SK-N-SH (cell line): ENCODE measurements around the gene RTN4RL1. TPM values are rescaled to one million over a fixed set of nuclear protein-coding genes. Genes with fewer than 3 reads are reported as not detected.

Experiments
- CTCF ChIA-PET: fragments of 300-600, 350-600 bp; formaldehyde crosslinking; extraction: SDS; loops from one replicate; lab custom pipeline; 2021; lab: Yijun Ruan, JAX
- POLR2A ChIA-PET: fragments of 350-600 bp; sonication (Branson Sonifier 250); formaldehyde crosslinking; extraction: SDS; loops from one replicate; lab custom pipeline; 2020; ENCODE audit warnings: antibody characterized with exemption, inconsistent platforms; lab: Yijun Ruan, JAX
- DNase-seq: peaks from one replicate; pipeline ENCODE4 v3.0.0; 2012
- H2AFZ ChIP-seq: fragments of 200-600 bp; sonication (generic); 2 replicates; pipeline ENCODE4 v1.8.1; 2016; ENCODE audit warnings: antibody characterized with exemption, mild to moderate bottlenecking, low read depth
- H3F3A ChIP-seq: fragments of 200-600 bp; sonication (generic); replicated peaks from 2 replicates; pipeline ENCODE3; 2016; ENCODE audit warnings: antibody characterized with exemption, mild to moderate bottlenecking; ENCODE audit not compliant: insufficient read depth
- H3K27ac ChIP-seq, 2 experiments: fragments of 200-500 bp in 1 of 2; fragments of 200-600 bp in 1 of 2; sonication (Bioruptor generic) in 1 of 2; sonication (generic), shearing (Covaris generic) in 1 of 2; 2 replicates each; pipeline versions ENCODE4 v1.5.1 to v1.6.1; 2014 to 2016; ENCODE audit warnings: low read depth in 2 of 2, inconsistent platforms in 1 of 2, low read length in 1 of 2, mild to moderate bottlenecking in 1 of 2, mixed read lengths in 1 of 2
- H3K27me3 ChIP-seq: fragments of 200-600 bp; sonication (generic), shearing (Covaris generic); 2 replicates; pipeline ENCODE4 v1.6.1; 2016; ENCODE audit warnings: mixed run types; ENCODE audit not compliant: insufficient read depth
- H3K36me3 ChIP-seq, 2 experiments: fragments of 200-500 bp in 1 of 2; fragments of 200-600 bp in 1 of 2; sonication (Bioruptor generic) in 1 of 2; sonication (generic) in 1 of 2; replicated peaks in 1 of 2; 2 replicates each; pipeline versions ENCODE3 to v1.5.1; 2014 to 2016; ENCODE audit warnings: low read length in 1 of 2, mild to moderate bottlenecking in 1 of 2; ENCODE audit not compliant: insufficient read depth in 2 of 2, control insufficient read depth in 1 of 2
- H3K4me1 ChIP-seq, 2 experiments: fragments of 200-500 bp in 1 of 2; fragments of 200-600 bp in 1 of 2; sonication (Bioruptor generic) in 1 of 2; sonication (generic), shearing (Covaris generic) in 1 of 2; 2 replicates each; pipeline versions ENCODE4 v1.5.1 to v1.6.1; 2014 to 2016; ENCODE audit warnings: low read depth in 1 of 2, low read length in 1 of 2, mixed run types in 1 of 2; ENCODE audit not compliant: insufficient read depth in 2 of 2, control insufficient read depth in 1 of 2
- H3K4me2 ChIP-seq: fragments of 200-600 bp; sonication (generic), shearing (Covaris generic); 2 replicates; pipeline ENCODE4 v1.6.1; 2017; ENCODE audit warnings: mixed run types
- H3K4me3 ChIP-seq, 2 experiments: fragments of 200-500 bp in 1 of 2; fragments of 200-600 bp in 1 of 2; sonication (Bioruptor generic) in 1 of 2; sonication (generic), shearing (Covaris generic) in 1 of 2; 2 replicates each; pipeline versions ENCODE4 v1.5.1 to v1.8.1; 2014 to 2016; ENCODE audit warnings: low read depth in 2 of 2, inconsistent platforms in 1 of 2, low read length in 1 of 2, mild to moderate bottlenecking in 1 of 2, mixed read lengths in 1 of 2, moderate library complexity in 1 of 2
- H3K79me2 ChIP-seq: fragments of 200-600 bp; sonication (generic); 2 replicates; pipeline ENCODE4 v1.8.1; 2017; ENCODE audit warnings: mild to moderate bottlenecking; ENCODE audit not compliant: insufficient read depth
- H3K9ac ChIP-seq: fragments of 200-600 bp; sonication (generic); 2 replicates; pipeline ENCODE4 v1.6.1; 2017; ENCODE audit warnings: mixed run types
- H3K9me2 ChIP-seq: fragments of 200-600 bp; sonication (generic); 2 replicates; pipeline ENCODE4 v1.6.1; 2017; ENCODE audit warnings: mixed run types
- H3K9me3 ChIP-seq: fragments of 200-600 bp; sonication (generic); 2 replicates; pipeline ENCODE4 v1.6.1; 2017; ENCODE audit warnings: mixed run types, mild to moderate bottlenecking, moderate library complexity
- H4K20me1 ChIP-seq: fragments of 200-600 bp; sonication (generic); 2 replicates; pipeline ENCODE4 v1.6.1; 2017; ENCODE audit warnings: mild to moderate bottlenecking, mixed run types; ENCODE audit not compliant: insufficient read depth
- EZH2phosphoT487 ChIP-seq: fragments of 200-600 bp; sonication (generic); IDR thresholded peaks from 2 replicates; pipeline ENCODE4 v1.6.1; 2017; ENCODE audit warnings: low read depth, mixed run types, mild to moderate bottlenecking, antibody characterized with exemption, moderate library complexity, borderline replicate concordance
- FOSL2 ChIP-seq: IDR thresholded peaks from 2 replicates; pipeline ENCODE4 v1.4.0; 2012; ENCODE audit warnings: low read depth, mild to moderate bottlenecking, moderate library complexity, borderline replicate concordance
- FOXJ3 ChIP-seq: sonication (generic); formaldehyde crosslinking; IDR thresholded peaks from 2 replicates; pipeline ENCODE4 v1.5.1; 2020; ENCODE audit warnings: mild to moderate bottlenecking, missing genetic modification reagents
- FOXM1 ChIP-seq: IDR thresholded peaks from 2 replicates; pipeline ENCODE4 v1.4.0; 2012; ENCODE audit warnings: low read depth, mild to moderate bottlenecking
- GABPA ChIP-seq: IDR thresholded peaks from 2 replicates; pipeline ENCODE4 v1.4.0; 2012; ENCODE audit warnings: low read depth, mild to moderate bottlenecking
- GATA2 ChIP-seq: sonication (generic); formaldehyde crosslinking; IDR thresholded peaks from 2 replicates; pipeline ENCODE4 v1.5.0; 2020; ENCODE audit warnings: mild to moderate bottlenecking, missing genetic modification reagents
- MEF2A ChIP-seq: IDR thresholded peaks from 2 replicates; pipeline ENCODE4 v1.4.0; 2012; ENCODE audit warnings: low read depth, borderline replicate concordance
- RAD21 ChIP-seq: IDR thresholded peaks from 2 replicates; pipeline ENCODE4 v1.6.1; 2012; ENCODE audit warnings: mild to moderate bottlenecking, low read length
- REST ChIP-seq: IDR thresholded peaks from 2 replicates; pipeline ENCODE4 v1.6.1; 2012; ENCODE audit warnings: mild to moderate bottlenecking, low read depth, low read length, moderate library complexity
- RXRA ChIP-seq: IDR thresholded peaks from 2 replicates; pipeline ENCODE4 v1.4.0; 2012; ENCODE audit warnings: low read depth, mild to moderate bottlenecking, borderline replicate concordance
- SMC3 ChIP-seq: IDR thresholded peaks from 2 replicates; pipeline ENCODE4 v1.6.1; 2012; ENCODE audit warnings: low read depth, low read length, improper control_type of control experiment
- TEAD4 ChIP-seq: IDR thresholded peaks from 2 replicates; pipeline ENCODE4 v1.4.0; 2012; ENCODE audit warnings: mild to moderate bottlenecking, borderline replicate concordance; ENCODE audit not compliant: insufficient read depth
- WGBS: methylation state at CpG from one replicate; pipeline ENCODE4 v1.1.6; 2017; ENCODE audit warnings: low lambda C conversion rate; 5-methylcytosine and 5-hydroxymethylcytosine counted together
- polyA plus RNA-seq, 3 experiments: library from polyadenylated mRNA; depleted of rRNA; stranded (reverse); fragments of >200 nt; gene quantifications; 2 replicates each; pipeline ENCODE4 v1.2.3, GENCODE V29; 2012
- TF ChIP-seq, protein P1 (sequence below): fragments of 200-600 bp; sonication (generic); IDR thresholded peaks from 2 replicates; pipeline ENCODE4 v1.6.1; 2017; ENCODE audit warnings: antibody characterized with exemption, mild to moderate bottlenecking, moderate library complexity

Gene RTN4RL1
- polyA plus RNA-seq, 1 of the 3 experiments (the other 2 are of a cell fraction) = 0.07 TPM

DNA sequence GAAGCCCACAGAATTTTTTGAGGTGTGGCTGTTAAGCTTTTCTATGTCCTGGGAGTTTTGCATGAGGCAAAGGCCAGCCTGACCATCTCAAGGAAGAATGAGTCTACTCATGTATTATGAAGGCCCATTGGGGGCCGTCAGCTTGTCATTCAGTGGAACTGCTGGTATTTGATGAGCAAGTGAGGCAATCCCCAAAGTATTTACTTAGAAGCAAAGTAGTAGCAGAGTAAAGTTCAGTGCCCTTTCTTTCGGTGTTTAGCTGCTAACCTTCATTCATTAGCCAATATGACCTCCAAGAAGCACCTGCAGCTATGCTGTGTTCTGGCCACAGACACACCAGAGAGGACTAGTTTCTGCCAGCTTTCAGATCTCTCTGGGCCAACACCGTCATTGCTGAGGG is 115.1 kb downstream of the RTN4RL1 start:
- H3K4me1 ChIP-seq = peaks cover 0 to 18% of the 10 kb centered on the region in 2 experiments; a peak in 1 of 4 replicates
- peaks cover 7% of the 10 kb centered on the region; the same call in 1 of the 2 replicates for H3K27me3 ChIP-seq
- POLR2A ChIA-PET = interaction anchor here (0.5 to 2.2 kb wide), 2 partner anchors 116 to 824 kb away, joined by 5 to 11 read pairs; partner anchors contain the start of gene RTN4RL1
- H3K4me3 ChIP-seq = no peak overlapping the region
- DNase-seq = no peak
- no peaks in the 10 kb centered on the region for H3K36me3 ChIP-seq
- H3K79me2 ChIP-seq = no peaks in the 10 kb centered on the region
- no peak overlapping the region for H3K9ac ChIP-seq
- H3K4me2 ChIP-seq = no peak overlapping the region
- no peak overlapping the region for H3K27ac ChIP-seq
- H3K9me2 ChIP-seq = no peaks in the 10 kb centered on the region
- no peaks in the 10 kb centered on the region for H4K20me1 ChIP-seq
- H3K9me3 ChIP-seq = no peaks in the 10 kb centered on the region
- WGBS = 55% methylated on average over 3 of the region's 3 CpGs
- no peaks in the 10 kb centered on the region for H3F3A ChIP-seq
- CTCF ChIA-PET = interaction anchor here (0.7 to 5.2 kb wide), 19 partner anchors 10 to 373 kb away, joined by 3 to 197 read pairs (median 4); partner anchors contain the start of genes DPH1, OVCA2 and RTN4RL1
- H2AFZ ChIP-seq = no peak overlapping the region
- TF ChIP-seq MEF2A (no peak), TEAD4 (no peak), EZH2phosphoT487 (no peak), REST (no peak), SMC3 (no peak), RXRA (no peak), GABPA (no peak), FOXJ3 (CRISPR knock-in tag) (no peak), RAD21 (no peak), FOXM1 (no peak), FOSL2 (no peak), GATA2 (CRISPR knock-in tag) (no peak)
- TF ChIP-seq, protein P1, sequence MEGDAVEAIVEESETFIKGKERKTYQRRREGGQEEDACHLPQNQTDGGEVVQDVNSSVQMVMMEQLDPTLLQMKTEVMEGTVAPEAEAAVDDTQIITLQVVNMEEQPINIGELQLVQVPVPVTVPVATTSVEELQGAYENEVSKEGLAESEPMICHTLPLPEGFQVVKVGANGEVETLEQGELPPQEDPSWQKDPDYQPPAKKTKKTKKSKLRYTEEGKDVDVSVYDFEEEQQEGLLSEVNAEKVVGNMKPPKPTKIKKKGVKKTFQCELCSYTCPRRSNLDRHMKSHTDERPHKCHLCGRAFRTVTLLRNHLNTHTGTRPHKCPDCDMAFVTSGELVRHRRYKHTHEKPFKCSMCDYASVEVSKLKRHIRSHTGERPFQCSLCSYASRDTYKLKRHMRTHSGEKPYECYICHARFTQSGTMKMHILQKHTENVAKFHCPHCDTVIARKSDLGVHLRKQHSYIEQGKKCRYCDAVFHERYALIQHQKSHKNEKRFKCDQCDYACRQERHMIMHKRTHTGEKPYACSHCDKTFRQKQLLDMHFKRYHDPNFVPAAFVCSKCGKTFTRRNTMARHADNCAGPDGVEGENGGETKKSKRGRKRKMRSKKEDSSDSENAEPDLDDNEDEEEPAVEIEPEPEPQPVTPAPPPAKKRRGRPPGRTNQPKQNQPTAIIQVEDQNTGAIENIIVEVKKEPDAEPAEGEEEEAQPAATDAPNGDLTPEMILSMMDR = no peak
